Activated T-helper 2 cell treated with anti-CD3 and anti-CD28 coated beads, Interferon-gamma antibody, Interleukin-2, Interleukin-4, amounts not matched to agents 10 μg/mL and 5 μg/mL and 100 μg/mL, durations not matched to agents 14 hours and 24 hours and 36 hours (primary cell): ENCODE data around the gene PLIN5. TPM values are rescaled to one million over a fixed set of nuclear protein-coding genes. Genes with fewer than 3 reads are reported as not detected.
A peak's percentile ranks its signal among the peaks of the same experiment; 100 is the strongest.
"Not testable (repeated sequence)": the region's sequence is repeated elsewhere in the genome, so short reads cannot be mapped to it uniquely, and the experiment has no call there.

Experiments used
- DNase-seq: peaks from one replicate; pipeline ENCODE4 v3.0.0; 2021; ENCODE audit warnings: low spot score
- H3K27ac Mint-ChIP-seq: one replicate; pipeline ENCODE4 v1.8.0; 2021; ENCODE audit warnings: mixed read lengths
- H3K27me3 Mint-ChIP-seq: one replicate; pipeline ENCODE4 v1.8.0; 2021; ENCODE audit warnings: low read depth, mixed read lengths
- H3K36me3 Mint-ChIP-seq: one replicate; pipeline ENCODE4 v1.8.0; 2021; ENCODE audit warnings: low read depth, mixed read lengths
- H3K4me1 Mint-ChIP-seq: one replicate; pipeline ENCODE4 v1.8.0; 2021; ENCODE audit warnings: low read depth, mixed read lengths
- H3K4me3 Mint-ChIP-seq: one replicate; pipeline ENCODE4 v1.8.0; 2021; ENCODE audit warnings: low read depth, mild to moderate bottlenecking, moderate library complexity, mixed read lengths
- H3K9me3 Mint-ChIP-seq: one replicate; pipeline ENCODE4 v1.8.0; 2021; ENCODE audit warnings: mixed read lengths
- intact Hi-C: fragments of 100-400 bp; cut with micrococcal nuclease; formaldehyde crosslinking; loops from one replicate; pipeline ENCODE4 v1.15.1; 2023
- total RNA-seq: library from RNA; stranded (reverse); gene quantifications from 2 replicates; pipeline ENCODE4 v1.2.3, GENCODE V29; 2022

PLIN5 gene
- total RNA-seq, 1 donor from 2014 or later, result 0.27 TPM

GRCh38 chr19:4547303-4548237 lies 12.5 kb upstream of the PLIN5 start:
- DNase-seq, result no peak
- H3K4me1 Mint-ChIP-seq, result no peaks in the 10 kb centered on the region
- no peak overlapping the region for H3K4me3 Mint-ChIP-seq
- no peaks in the 10 kb centered on the region for H3K9me3 Mint-ChIP-seq
- intact Hi-C loops, result no loop called here
- no peaks in the 10 kb centered on the region for H3K27me3 Mint-ChIP-seq
- no peak overlapping the region for H3K27ac Mint-ChIP-seq
- no peaks in the 10 kb centered on the region for H3K36me3 Mint-ChIP-seq

GRCh38 chr19:4543842-4544647 lies 9.0 kb upstream of the PLIN5 start:
- Mint-ChIP-seq H3K9me3 (peaks cover 4% of the 10 kb centered on the region), H3K27me3 (no peaks in the 10 kb centered on the region), H3K27ac (no peak overlapping the region), H3K4me3 (no peak overlapping the region), H3K36me3 (no peaks in the 10 kb centered on the region), H3K4me1 (no peaks in the 10 kb centered on the region)
- intact Hi-C loops, result no loop called here
- no peak for DNase-seq

- no peaks in the 10 kb centered on the region for H3K36me3 Mint-ChIP-seq
- no peak for DNase-seq
- H3K4me3 Mint-ChIP-seq, result no peak overlapping the region
- no peak overlapping the region for H3K27ac Mint-ChIP-seq
- H3K9me3 Mint-ChIP-seq, result peaks cover 4% of the 10 kb centered on the region
- no peaks in the 10 kb centered on the region for H3K27me3 Mint-ChIP-seq
- intact Hi-C loops, result no loop called here
- H3K4me1 Mint-ChIP-seq, result no peaks in the 10 kb centered on the region
These were observed 8.1 kb upstream of the PLIN5 start for GRCh38 chr19:4542896-4543841.

GRCh38 chr19:4541806-4542145 lies 6.8 kb upstream of the PLIN5 start:
- H3K4me1 Mint-ChIP-seq, H3K36me3 Mint-ChIP-seq, H3K9me3 Mint-ChIP-seq, intact Hi-C loops, H3K27ac Mint-ChIP-seq, DNase-seq, H3K27me3 Mint-ChIP-seq, H3K4me3 Mint-ChIP-seq: not testable (repeated sequence)

GRCh38 chr19:4541114-4541805 lies 6.2 kb upstream of the PLIN5 start:
- no peak overlapping the region for H3K27ac Mint-ChIP-seq
- H3K9me3 Mint-ChIP-seq, result peaks cover 4% of the 10 kb centered on the region
- no peak overlapping the region for H3K4me3 Mint-ChIP-seq
- DNase-seq, result no peak
- H3K4me1 Mint-ChIP-seq, result no peaks in the 10 kb centered on the region
- intact Hi-C loops, result no loop called here
- no peaks in the 10 kb centered on the region for H3K27me3 Mint-ChIP-seq
- H3K36me3 Mint-ChIP-seq, result no peaks in the 10 kb centered on the region

- H3K27me3 Mint-ChIP-seq, result peaks cover 3% of the 10 kb centered on the region
- DNase-seq, result no peak
- H3K4me3 Mint-ChIP-seq, result no peak within 1 kb of the TSS
- intact Hi-C loops, result no loop called here
- H3K4me1 Mint-ChIP-seq, result peaks cover 2% of the 10 kb centered on the region
- H3K9me3 Mint-ChIP-seq, result peaks cover 4% of the 10 kb centered on the region
- H3K27ac Mint-ChIP-seq, result peak within 1 kb of the TSS; percentile 31
- H3K36me3 Mint-ChIP-seq, result no peaks in the 10 kb centered on the region
These were observed 4.9 kb upstream of the PLIN5 start, which contains the start of gene LRG1 for GRCh38 chr19:4539693-4540581. TSS of gene LRG1 (minus strand) at chr19:4540036. CDS start at chr19:4540013, 23 bp downstream.

GRCh38 chr19:4539169-4539692 lies 4.2 kb upstream of the PLIN5 start:
- no peak for DNase-seq
- no peaks in the 10 kb centered on the region for H3K36me3 Mint-ChIP-seq
- intact Hi-C loops, result no loop called here
- peaks cover 2% of the 10 kb centered on the region for H3K4me1 Mint-ChIP-seq
- H3K9me3 Mint-ChIP-seq, result peaks cover 4% of the 10 kb centered on the region
- H3K27ac Mint-ChIP-seq, result no peak overlapping the region
- peaks cover 5% of the 10 kb centered on the region for H3K27me3 Mint-ChIP-seq
- no peak overlapping the region for H3K4me3 Mint-ChIP-seq

- Mint-ChIP-seq H3K27ac (no peak overlapping the region), H3K9me3 (peaks cover 4% of the 10 kb centered on the region), H3K27me3 (peaks cover 5% of the 10 kb centered on the region), H3K36me3 (no peaks in the 10 kb centered on the region), H3K4me1 (peaks cover 2% of the 10 kb centered on the region), H3K4me3 (no peak overlapping the region)
- intact Hi-C loops, result no loop called here
- no peak for DNase-seq
These were observed 3.6 kb upstream of the PLIN5 start for GRCh38 chr19:4538601-4538954.

- peaks cover 4% of the 10 kb centered on the region for H3K9me3 Mint-ChIP-seq
- peaks cover 2% of the 10 kb centered on the region for H3K4me1 Mint-ChIP-seq
- no peaks in the 10 kb centered on the region for H3K36me3 Mint-ChIP-seq
- H3K27ac Mint-ChIP-seq, result no peak overlapping the region
- no peak overlapping the region for H3K4me3 Mint-ChIP-seq
- peaks cover 10% of the 10 kb centered on the region for H3K27me3 Mint-ChIP-seq
- DNase-seq, result no peak
- intact Hi-C loops, result no loop called here
These were observed 3.1 kb upstream of the PLIN5 start for GRCh38 chr19:4537953-4538600.

GRCh38 chr19:4536798-4537197 lies 1.8 kb upstream of the PLIN5 start:
- intact Hi-C loops, result no loop called here
- Mint-ChIP-seq H3K27me3 (peaks cover 10% of the 10 kb centered on the region), H3K36me3 (no peaks in the 10 kb centered on the region), H3K9me3 (peaks cover 4% of the 10 kb centered on the region), H3K4me3 (no peak overlapping the region), H3K4me1 (peaks cover 2% of the 10 kb centered on the region), H3K27ac (no peak overlapping the region)
- no peak for DNase-seq
